ENCODE measurements around the gene PREX1. TPM values are rescaled to one million over a fixed set of nuclear protein-coding genes. Genes with fewer than 3 reads are reported as not detected.

The PREX1 gene
- total RNA-seq, 3 donors from 2014 or later, result 9.9 to 14.1 (median 13.5) TPM

- H3K4me1 ChIP-seq (ENCODE audit: low read depth), result peaks cover 7% of the 10 kb centered on the region
- ATAC-seq (peak; percentile 48), DNase-seq (peak; percentile 27 to 78 (median 57))
- no peaks in the 10 kb centered on the region for H3K9me3 ChIP-seq
- TF ChIP-seq CTCF (IDR thresholded peaks at IDR 0.05), result no peak
- intact Hi-C loops (cut with DNase I, micrococcal nuclease), result no loop called here
- H3K36me3 ChIP-seq (ENCODE audit: low read depth), result no peaks in the 10 kb centered on the region
- no peak overlapping the region for H3K4me3 ChIP-seq
Measured at GRCh38 chr20:48716086-48716485, 111.7 kb downstream of the PREX1 start.

- H3K4me1 ChIP-seq (ENCODE audit: low read depth), result peaks cover 7% of the 10 kb centered on the region
- H3K4me3 ChIP-seq, result no peak overlapping the region
- no peak for TF ChIP-seq CTCF (IDR thresholded peaks at IDR 0.05)
- no peaks in the 10 kb centered on the region for H3K9me3 ChIP-seq
- intact Hi-C loops (cut with DNase I, micrococcal nuclease), result no loop called here
- no peaks in the 10 kb centered on the region for H3K36me3 ChIP-seq (ENCODE audit: low read depth)
- DNase-seq (no peak), ATAC-seq (no peak)
Measured at GRCh38 chr20:48714764-48715163, 113.0 kb downstream of the PREX1 start.

GRCh38 chr20:48711696-48712464, 115.9 kb downstream of the PREX1 start:
- DNase-seq, result no peak
- no peak for ATAC-seq
- no peaks in the 10 kb centered on the region for H3K4me1 ChIP-seq (ENCODE audit: low read depth)
- intact Hi-C loops (cut with DNase I, micrococcal nuclease), result no loop called here
- no peak for TF ChIP-seq CTCF (IDR thresholded peaks at IDR 0.05)
- H3K4me3 ChIP-seq, result no peak overlapping the region
- H3K36me3 ChIP-seq (ENCODE audit: low read depth), result no peaks in the 10 kb centered on the region
- H3K9me3 ChIP-seq, result no peaks in the 10 kb centered on the region

- intact Hi-C loops (cut with DNase I, micrococcal nuclease), result no loop called here
- H3K4me3 ChIP-seq, result no peak overlapping the region
- DNase-seq, result no peak
- H3K9me3 ChIP-seq, result no peaks in the 10 kb centered on the region
- TF ChIP-seq CTCF (IDR thresholded peaks at IDR 0.05), result no peak
- H3K4me1 ChIP-seq (ENCODE audit: low read depth), result no peaks in the 10 kb centered on the region
- ATAC-seq, result no peak
- H3K36me3 ChIP-seq (ENCODE audit: low read depth), result no peaks in the 10 kb centered on the region
Measured at GRCh38 chr20:48711044-48711428, 116.8 kb downstream of the PREX1 start.

- intact Hi-C loops (cut with DNase I, micrococcal nuclease), result no loop called here
- Histone ChIP-seq H3K4me1 (ENCODE audit: low read depth) (no peaks in the 10 kb centered on the region), H3K4me3 (no peak overlapping the region), H3K36me3 (ENCODE audit: low read depth) (no peaks in the 10 kb centered on the region), H3K9me3 (no peaks in the 10 kb centered on the region)
- TF ChIP-seq CTCF (IDR thresholded peaks at IDR 0.05), result no peak
- ATAC-seq (no peak), DNase-seq (no peak)
Measured at GRCh38 chr20:48710341-48711043, 117.3 kb downstream of the PREX1 start.

Data from mucosa of descending colon (tissue), 3 donors.